Measurements from ENCODE around the gene ZNF766. TPM values are rescaled to one million over a fixed set of nuclear protein-coding genes. Genes with fewer than 3 reads are reported as not detected.
"Not testable (repeated sequence)": the region's sequence is repeated elsewhere in the genome, so short reads cannot be mapped to it uniquely, and the experiment has no call there.

ZNF766 gene
- total RNA-seq, 1 donor from 2014 or later = 21.5 TPM

DNA sequence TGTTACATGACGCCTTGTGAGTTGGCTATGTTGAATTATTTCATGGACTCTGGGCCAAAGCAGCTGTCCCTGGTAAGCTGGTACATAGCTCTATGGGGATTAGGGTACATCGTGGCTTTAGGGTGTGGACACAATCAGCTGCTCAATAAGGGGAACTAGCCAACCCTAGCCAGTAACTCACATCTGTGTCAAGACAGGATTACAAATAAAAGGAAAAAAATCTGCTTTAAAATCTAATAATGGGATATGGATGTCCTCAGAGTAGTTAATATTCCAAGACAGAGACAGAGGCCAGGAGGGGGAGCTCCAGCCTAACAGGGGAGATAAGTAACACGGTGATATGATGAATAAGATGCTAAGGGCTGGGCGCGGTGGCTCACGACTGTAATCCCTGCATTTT, 21.1 kb upstream of the ZNF766 start:
- Mint-ChIP-seq H3K27me3 (ENCODE audit: low read depth) (no peaks in the 10 kb centered on the region), H3K36me3 (ENCODE audit: low read depth) (no peaks in the 10 kb centered on the region), H3K27ac (ENCODE audit: unreplicated experiment) (no peak overlapping the region), H3K9me3 (no peaks in the 10 kb centered on the region), H3K4me3 (no peak overlapping the region), H3K4me1 (no peaks in the 10 kb centered on the region)
- peak; percentile 69 for TF ChIP-seq CTCF (conservative IDR thresholded peaks at IDR 0.05)
- peak; percentile 20 for DNase-seq (ENCODE audit: low read depth, low spot score)

GRCh38 chr19:52258426-52258825, 11.0 kb upstream of the ZNF766 start:
- Mint-ChIP-seq H3K4me3 (no peak overlapping the region), H3K4me1 (no peaks in the 10 kb centered on the region), H3K27me3 (ENCODE audit: low read depth) (peaks cover 9% of the 10 kb centered on the region), H3K9me3 (peaks cover 8% of the 10 kb centered on the region), H3K36me3 (ENCODE audit: low read depth) (no peaks in the 10 kb centered on the region), H3K27ac (ENCODE audit: unreplicated experiment) (no peak overlapping the region)
- no peak for TF ChIP-seq CTCF (conservative IDR thresholded peaks at IDR 0.05)
- no peak for DNase-seq (ENCODE audit: low read depth, low spot score)

- not testable (repeated sequence) for H3K27me3 Mint-ChIP-seq (ENCODE audit: low read depth); H3K4me3 Mint-ChIP-seq; H3K9me3 Mint-ChIP-seq; H3K36me3 Mint-ChIP-seq (ENCODE audit: low read depth); DNase-seq (ENCODE audit: low read depth, low spot score); H3K27ac Mint-ChIP-seq (ENCODE audit: unreplicated experiment)
- peaks cover 13% of the 10 kb centered on the region for H3K4me1 Mint-ChIP-seq
Measured at GRCh38 chr19:52265556-52265955, 3.8 kb upstream of the ZNF766 start.

- peak overlapping the region; percentile 96 for H3K4me3 Mint-ChIP-seq
- DNase-seq (ENCODE audit: low read depth, low spot score) = no peak
- peaks cover 31% of the 10 kb centered on the region for H3K4me1 Mint-ChIP-seq
- peaks cover 14% of the 10 kb centered on the region for H3K9me3 Mint-ChIP-seq
- no peaks in the 10 kb centered on the region for H3K27me3 Mint-ChIP-seq (ENCODE audit: low read depth)
- H3K36me3 Mint-ChIP-seq (ENCODE audit: low read depth) = peaks cover 46% of the 10 kb centered on the region
- peak overlapping the region; percentile 98 for H3K27ac Mint-ChIP-seq (ENCODE audit: unreplicated experiment)
- TF ChIP-seq CTCF (conservative IDR thresholded peaks at IDR 0.05) = no peak
Measured at GRCh38 chr19:52270266-52270885, 989 bp downstream of the ZNF766 start.

DNA sequence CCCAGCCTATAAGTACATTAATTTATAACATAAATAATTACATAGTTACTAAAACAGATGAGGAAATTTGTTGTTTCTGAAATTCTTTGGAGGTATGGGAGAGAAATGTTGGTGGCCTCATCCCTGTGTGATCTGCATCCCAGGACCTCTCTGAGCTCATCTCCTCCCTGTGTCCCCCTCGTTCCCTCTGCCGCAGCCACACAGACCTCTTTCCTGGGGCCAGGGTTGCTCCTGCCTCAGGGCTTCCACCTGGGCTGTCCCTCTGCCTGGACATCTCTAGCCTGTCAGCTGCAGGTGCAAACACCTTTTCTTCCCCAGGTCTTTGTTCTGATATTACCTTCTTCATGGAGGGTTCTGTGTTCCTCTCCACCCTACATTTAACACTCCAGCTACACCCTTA, 3.9 kb downstream of the ZNF766 start:
- H3K36me3 Mint-ChIP-seq (ENCODE audit: low read depth) = peaks cover 69% of the 10 kb centered on the region
- peaks cover 12% of the 10 kb centered on the region for H3K9me3 Mint-ChIP-seq
- DNase-seq (ENCODE audit: low read depth, low spot score) = no peak
- H3K4me3 Mint-ChIP-seq = peak overlapping the region; percentile 76
- no peak for TF ChIP-seq CTCF (conservative IDR thresholded peaks at IDR 0.05)
- peaks cover 31% of the 10 kb centered on the region for H3K4me1 Mint-ChIP-seq
- no peaks in the 10 kb centered on the region for H3K27me3 Mint-ChIP-seq (ENCODE audit: low read depth)
- no peak overlapping the region for H3K27ac Mint-ChIP-seq (ENCODE audit: unreplicated experiment)

GRCh38 chr19:52274191-52274590, 4.8 kb downstream of the ZNF766 start:
- Mint-ChIP-seq H3K4me3 (peak overlapping the region; percentile 76), H3K4me1 (peaks cover 29% of the 10 kb centered on the region), H3K36me3 (ENCODE audit: low read depth) (peaks cover 78% of the 10 kb centered on the region), H3K27ac (ENCODE audit: unreplicated experiment) (no peak overlapping the region), H3K27me3 (ENCODE audit: low read depth) (no peaks in the 10 kb centered on the region), H3K9me3 (peaks cover 17% of the 10 kb centered on the region)
- no peak for DNase-seq (ENCODE audit: low read depth, low spot score)
- no peak for TF ChIP-seq CTCF (conservative IDR thresholded peaks at IDR 0.05)
